Subcutaneous adipose tissue (tissue), 4 donors: ENCODE data around the gene HPSE2. TPM values are rescaled to one million over a fixed set of nuclear protein-coding genes. Genes with fewer than 3 reads are reported as not detected.

Source experiments
- total RNA-seq, 4 donors: library from RNA; depleted of rRNA; stranded (reverse); fragments of >200 nt; gene quantifications; one replicate each; pipeline ENCODE4 v1.1.0, GENCODE V29; 2016
- TF ChIP-seq, protein P1 (sequence below): fragments of 450-650 bp; IDR thresholded peaks from one replicate; pipeline ENCODE4 v1.5.1; 2016; ENCODE audit warnings: low read depth, mild to moderate bottlenecking, control low read depth, antibody characterized with exemption, moderate library complexity

Gene HPSE2
- total RNA-seq, 4 donors from 2014 or later, result 0.34 to 3.2 (median 0.71) TPM

DNA sequence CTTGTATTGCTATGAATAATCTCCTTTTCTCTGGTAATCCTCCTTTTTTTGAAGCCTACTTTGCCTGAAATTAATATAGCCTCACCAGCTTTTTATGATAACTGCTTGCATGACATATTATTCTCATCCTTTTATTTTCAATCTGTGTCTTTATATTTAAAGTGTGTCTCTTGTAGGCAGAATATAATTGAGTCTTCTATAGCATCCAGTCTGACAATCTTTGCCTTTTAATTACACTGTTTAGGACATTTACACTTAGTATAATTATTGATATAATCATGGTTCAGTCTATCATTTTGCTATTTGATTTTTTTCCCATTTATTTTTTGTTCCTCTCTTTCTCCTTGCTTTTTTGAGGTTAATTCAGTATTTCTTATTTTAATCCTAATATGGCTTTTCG is 548.0 kb downstream of the HPSE2 start:
- TF ChIP-seq, protein P1, sequence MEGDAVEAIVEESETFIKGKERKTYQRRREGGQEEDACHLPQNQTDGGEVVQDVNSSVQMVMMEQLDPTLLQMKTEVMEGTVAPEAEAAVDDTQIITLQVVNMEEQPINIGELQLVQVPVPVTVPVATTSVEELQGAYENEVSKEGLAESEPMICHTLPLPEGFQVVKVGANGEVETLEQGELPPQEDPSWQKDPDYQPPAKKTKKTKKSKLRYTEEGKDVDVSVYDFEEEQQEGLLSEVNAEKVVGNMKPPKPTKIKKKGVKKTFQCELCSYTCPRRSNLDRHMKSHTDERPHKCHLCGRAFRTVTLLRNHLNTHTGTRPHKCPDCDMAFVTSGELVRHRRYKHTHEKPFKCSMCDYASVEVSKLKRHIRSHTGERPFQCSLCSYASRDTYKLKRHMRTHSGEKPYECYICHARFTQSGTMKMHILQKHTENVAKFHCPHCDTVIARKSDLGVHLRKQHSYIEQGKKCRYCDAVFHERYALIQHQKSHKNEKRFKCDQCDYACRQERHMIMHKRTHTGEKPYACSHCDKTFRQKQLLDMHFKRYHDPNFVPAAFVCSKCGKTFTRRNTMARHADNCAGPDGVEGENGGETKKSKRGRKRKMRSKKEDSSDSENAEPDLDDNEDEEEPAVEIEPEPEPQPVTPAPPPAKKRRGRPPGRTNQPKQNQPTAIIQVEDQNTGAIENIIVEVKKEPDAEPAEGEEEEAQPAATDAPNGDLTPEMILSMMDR, result no peak

DNA sequence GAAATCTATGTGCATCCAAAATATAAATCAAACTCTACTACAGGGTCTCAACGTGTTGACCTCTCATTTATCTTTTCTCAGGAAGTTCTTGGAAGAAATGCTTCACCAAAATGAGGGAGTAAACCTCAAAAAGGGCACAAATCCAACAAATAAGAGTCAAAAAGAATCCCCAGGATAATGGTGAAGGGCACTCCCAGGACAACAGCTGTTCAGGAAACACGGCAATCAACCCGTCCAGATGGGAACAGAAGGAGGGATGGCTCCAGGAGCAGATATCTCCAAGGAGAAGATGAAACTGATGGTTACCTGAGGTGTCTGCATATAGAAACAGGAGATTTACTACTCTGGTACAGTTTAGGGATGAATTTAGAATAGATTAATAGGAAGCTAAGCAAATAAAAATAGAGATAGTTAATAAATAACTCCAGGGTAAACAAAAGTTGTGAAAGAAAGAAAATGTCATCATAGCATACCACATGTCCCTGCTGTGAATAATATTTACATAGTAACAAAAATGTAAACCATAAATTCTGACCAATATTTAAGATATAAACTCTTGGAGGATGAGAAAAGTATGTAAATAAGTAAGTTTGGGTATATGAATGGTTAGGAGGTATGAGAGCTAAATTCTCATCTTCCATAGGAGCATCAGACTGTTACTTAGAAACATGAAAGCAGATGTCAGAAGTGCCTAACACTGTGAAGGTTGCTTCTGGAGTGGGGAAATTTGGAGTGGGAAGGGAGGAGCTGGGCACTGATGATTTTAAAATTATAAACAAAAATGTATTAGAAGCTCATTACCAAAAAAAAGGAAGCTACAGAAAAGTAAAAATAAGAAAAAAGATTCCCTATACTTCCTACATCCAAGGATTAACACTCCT is 551.4 kb downstream of the HPSE2 start:
- TF ChIP-seq, protein P1, result no peak

DNA sequence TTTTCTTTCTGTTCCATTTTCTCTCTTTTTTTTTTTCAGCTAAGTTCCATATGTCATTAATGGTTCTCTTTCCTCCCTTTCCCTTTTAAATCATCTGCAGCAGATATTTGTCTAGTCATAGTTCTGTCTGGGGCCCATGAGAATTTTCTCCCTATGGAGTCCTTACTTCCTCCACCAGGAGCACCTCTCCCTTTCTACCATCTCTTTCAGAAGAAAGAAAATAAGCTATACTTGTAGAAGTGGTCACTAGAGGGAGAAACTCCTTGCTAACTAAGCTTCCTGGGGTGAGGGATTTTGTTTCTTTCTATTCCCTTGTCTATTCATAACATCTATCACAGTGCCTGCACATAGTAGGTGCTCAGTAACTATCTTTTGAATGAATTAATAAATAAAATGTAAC is 558.8 kb downstream of the HPSE2 start:
- TF ChIP-seq, protein P1, result no peak

GRCh38 chr10:98675902-98676301 is 559.8 kb downstream of the HPSE2 start:
- TF ChIP-seq, protein P1, result no peak

- TF ChIP-seq, protein P1, result no peak
These were observed 562.4 kb downstream of the HPSE2 start for GRCh38 chr10:98673171-98673782.

DNA sequence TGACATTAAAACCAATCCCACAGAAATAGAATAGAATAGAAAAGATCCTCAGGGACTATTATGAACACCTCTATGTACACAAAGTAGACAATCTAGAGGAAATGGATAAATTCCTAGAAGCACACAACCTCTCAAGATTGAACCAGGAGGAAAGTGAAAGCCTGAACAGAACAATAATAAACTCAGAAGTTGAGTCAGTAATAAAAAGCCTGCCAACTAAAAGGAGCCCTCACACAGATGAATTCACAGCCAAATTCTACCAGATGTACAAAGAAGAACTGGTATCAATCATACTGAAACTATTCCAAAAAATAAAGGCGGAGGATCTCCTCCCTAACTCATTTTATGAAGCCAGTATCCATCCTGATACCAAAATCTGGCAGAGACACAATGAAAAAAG is 568.6 kb downstream of the HPSE2 start:
- TF ChIP-seq, protein P1, result no peak

DNA sequence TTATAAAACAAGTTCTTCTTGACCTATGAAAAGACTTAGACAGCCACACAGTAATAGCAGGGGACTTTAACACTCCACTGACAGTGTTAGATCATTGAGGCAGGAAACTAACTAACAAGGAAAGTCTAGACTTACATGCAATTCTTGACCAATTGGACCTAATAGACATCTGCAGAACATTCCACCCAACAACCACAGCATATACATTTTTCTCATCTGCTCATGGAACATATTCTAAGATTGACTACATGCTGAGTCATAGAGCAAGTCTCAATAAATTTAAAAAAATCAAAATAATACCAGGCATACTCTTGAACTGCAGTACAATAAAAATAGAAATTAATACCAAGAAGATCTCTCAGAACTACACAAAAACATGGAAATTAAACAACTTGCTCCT is 569.4 kb downstream of the HPSE2 start:
- TF ChIP-seq, protein P1, result no peak
